ENCODE measurements around the gene LAPTM4A. TPM values are rescaled to one million over a fixed set of nuclear protein-coding genes. Genes with fewer than 3 reads are reported as not detected.

The LAPTM4A gene
- 10 to 100 TPM; 23.4 to 24.4 TPM for total RNA-seq

DNA sequence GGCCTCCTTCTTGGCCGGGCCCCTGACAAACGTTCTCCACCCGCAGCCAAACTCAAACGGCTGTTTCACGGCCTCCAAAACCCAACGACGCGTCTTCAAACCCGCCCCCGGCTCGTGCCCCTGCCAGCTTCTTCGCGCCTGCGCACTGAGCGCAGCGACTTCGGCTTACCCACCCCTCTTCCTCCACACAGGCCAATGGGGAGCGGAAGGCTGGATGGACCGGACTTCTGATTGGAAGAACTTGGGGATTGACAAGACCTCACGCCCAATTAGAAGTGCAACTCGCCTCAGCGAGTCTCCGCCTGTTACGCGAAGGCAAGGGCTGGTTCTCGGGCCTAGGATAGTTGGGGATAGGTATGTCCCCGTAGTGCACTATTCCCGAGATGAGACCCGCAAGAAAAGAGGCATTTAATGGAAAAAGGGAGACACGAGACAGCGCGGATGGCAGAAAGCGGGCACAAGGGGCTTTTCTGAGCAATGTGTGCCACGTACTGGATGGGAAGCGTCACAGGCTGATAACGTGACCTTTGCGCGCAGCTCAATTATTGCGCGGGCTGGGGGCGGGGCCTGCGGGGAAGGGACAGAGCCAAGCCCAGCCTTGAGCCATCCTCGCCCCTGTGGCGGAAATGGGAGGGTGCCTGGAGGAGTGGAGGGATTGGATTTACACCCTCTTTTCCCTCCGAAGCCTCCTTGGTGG, at the start of gene LAPTM4A:
LAPTM4A (minus strand) TSS at position 97 of the 697 bp plus-strand sequence. CDS start 108 bp downstream, outside the sequence.
- CTCF ChIA-PET = interaction anchor here (0.6 to 1.2 kb wide), 3 partner anchors 36 to 274 kb away, joined by 3 to 5 read pairs (median 4); no protein-coding TSS in a partner anchor
- Mint-ChIP-seq H3K27ac (no peak within 1 kb of the TSS), H3K36me3 (ENCODE audit: low read depth) (peaks cover 2% of the 10 kb centered on the region), H3K9me3 (no peaks in the 10 kb centered on the region), H3K27me3 (ENCODE audit: low read depth) (peaks cover 8% of the 10 kb centered on the region), H3K4me3 (no peak within 1 kb of the TSS), H3K4me1 (ENCODE audit: low read depth) (peaks cover 25% of the 10 kb centered on the region)
- DNase-seq = peak; percentile 98
- intact Hi-C loops (cut with micrococcal nuclease) = loop anchor here (1.0 to 5.0 kb wide), 10 partner anchors 47 to 1491 kb away; partner anchors contain the start of genes HS1BP3, LDAH, PUM2 and RDH14

- intact Hi-C loops (cut with micrococcal nuclease) = no loop called here
- H3K4me1 Mint-ChIP-seq (ENCODE audit: low read depth) = no peaks in the 10 kb centered on the region
- no peak for DNase-seq
- peaks cover 14% of the 10 kb centered on the region for H3K27me3 Mint-ChIP-seq (ENCODE audit: low read depth)
- CTCF ChIA-PET = interaction anchor here (1.4 kb wide), 1 partner anchor 85 kb away, joined by 9 read pairs; no protein-coding TSS in a partner anchor
- no peak overlapping the region for H3K4me3 Mint-ChIP-seq
- peaks cover 1% of the 10 kb centered on the region for H3K36me3 Mint-ChIP-seq (ENCODE audit: low read depth)
- no peak overlapping the region for H3K27ac Mint-ChIP-seq
- peaks cover 10% of the 10 kb centered on the region for H3K9me3 Mint-ChIP-seq
Measured at GRCh38 chr2:20100711-20101110, 49.3 kb upstream of the LAPTM4A start.

GRCh38 chr2:20099780-20100179, 48.4 kb upstream of the LAPTM4A start:
- Mint-ChIP-seq H3K36me3 (ENCODE audit: low read depth) (peaks cover 1% of the 10 kb centered on the region), H3K27me3 (ENCODE audit: low read depth) (peaks cover 10% of the 10 kb centered on the region), H3K4me3 (no peak overlapping the region), H3K9me3 (peaks cover 10% of the 10 kb centered on the region), H3K27ac (no peak overlapping the region), H3K4me1 (ENCODE audit: low read depth) (peaks cover 3% of the 10 kb centered on the region)
- CTCF ChIA-PET = interaction anchor here (0.6 to 1.4 kb wide), 2 partner anchors 85 to 322 kb away, joined by 4 to 9 read pairs; no protein-coding TSS in a partner anchor
- intact Hi-C loops (cut with micrococcal nuclease) = loop anchor here (5.0 kb wide), 2 partner anchors 232 to 1347 kb away; no protein-coding TSS in a partner anchor
- no peak for DNase-seq

GRCh38 chr2:20097889-20098714, 46.7 kb upstream of the LAPTM4A start:
- H3K4me1 Mint-ChIP-seq (ENCODE audit: low read depth) = peaks cover 3% of the 10 kb centered on the region
- H3K36me3 Mint-ChIP-seq (ENCODE audit: low read depth) = peaks cover 1% of the 10 kb centered on the region
- H3K4me3 Mint-ChIP-seq = no peak overlapping the region
- H3K27ac Mint-ChIP-seq = no peak overlapping the region
- peaks cover 10% of the 10 kb centered on the region for H3K9me3 Mint-ChIP-seq
- CTCF ChIA-PET = interaction anchor here (0.8 to 1.2 kb wide), 3 partner anchors 9 to 83 kb away, joined by 3 to 12 read pairs (median 4); no protein-coding TSS in a partner anchor
- peaks cover 10% of the 10 kb centered on the region for H3K27me3 Mint-ChIP-seq (ENCODE audit: low read depth)
- intact Hi-C loops (cut with micrococcal nuclease) = loop anchor here (1.0 to 5.0 kb wide), 7 partner anchors 47 to 1346 kb away; partner anchors contain the start of genes LAPTM4A and TTC32
- peak; percentile 88 for DNase-seq

DNA sequence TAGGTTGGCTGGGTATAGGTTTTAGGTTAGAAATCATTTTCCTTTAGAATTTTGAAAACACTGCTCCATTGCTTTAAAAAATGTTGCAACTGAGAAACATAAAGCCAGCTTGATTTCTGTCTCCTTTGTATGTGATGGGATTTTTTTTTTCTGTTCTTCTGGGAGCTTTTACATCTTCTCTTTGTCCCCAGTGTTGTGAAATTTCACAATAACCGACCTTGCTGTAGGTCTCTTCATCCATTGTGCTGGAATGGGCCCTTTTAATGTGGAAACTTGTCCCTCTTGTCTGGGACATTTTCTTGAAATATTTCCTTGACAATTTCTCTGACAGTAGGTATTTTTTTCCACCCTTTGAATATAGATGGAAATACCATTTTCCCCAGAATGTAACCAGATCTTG, 44.0 kb upstream of the LAPTM4A start:
- no peak overlapping the region for H3K4me3 Mint-ChIP-seq
- H3K27ac Mint-ChIP-seq = no peak overlapping the region
- intact Hi-C loops (cut with micrococcal nuclease) = loop anchor here (5.0 kb wide), 2 partner anchors 228 to 1343 kb away; no protein-coding TSS in a partner anchor
- peaks cover 7% of the 10 kb centered on the region for H3K27me3 Mint-ChIP-seq (ENCODE audit: low read depth)
- CTCF ChIA-PET = interaction anchor here (0.6 to 3.2 kb wide), 4 partner anchors 61 to 354 kb away, joined by 3 to 27 read pairs (median 3); no protein-coding TSS in a partner anchor
- H3K9me3 Mint-ChIP-seq = no peaks in the 10 kb centered on the region
- DNase-seq = no peak
- peaks cover 3% of the 10 kb centered on the region for H3K4me1 Mint-ChIP-seq (ENCODE audit: low read depth)
- H3K36me3 Mint-ChIP-seq (ENCODE audit: low read depth) = no peaks in the 10 kb centered on the region

DNA sequence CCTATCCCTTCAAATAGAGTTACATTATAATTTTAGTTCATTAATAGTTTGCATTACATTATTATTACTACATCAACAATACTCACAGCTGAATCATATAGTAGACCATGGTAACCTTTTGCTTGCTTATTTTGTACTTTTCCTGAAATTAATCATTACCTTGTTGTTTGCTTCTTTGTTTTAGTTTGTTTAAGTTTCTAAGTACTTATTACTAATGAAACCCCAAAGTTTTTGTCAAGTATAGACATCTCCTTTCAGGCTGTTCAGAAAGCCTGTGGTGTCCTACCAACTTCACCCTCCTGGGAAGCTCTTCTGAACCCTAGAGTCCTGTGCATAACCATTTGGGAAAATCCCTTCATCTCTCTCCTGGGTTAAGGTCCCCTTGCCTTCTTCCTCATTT, 43.5 kb upstream of the LAPTM4A start:
- H3K4me3 Mint-ChIP-seq = no peak overlapping the region
- intact Hi-C loops (cut with micrococcal nuclease) = loop anchor here (5.0 kb wide), 2 partner anchors 228 to 1343 kb away; no protein-coding TSS in a partner anchor
- no peak overlapping the region for H3K27ac Mint-ChIP-seq
- H3K4me1 Mint-ChIP-seq (ENCODE audit: low read depth) = peaks cover 3% of the 10 kb centered on the region
- H3K9me3 Mint-ChIP-seq = no peaks in the 10 kb centered on the region
- H3K27me3 Mint-ChIP-seq (ENCODE audit: low read depth) = peaks cover 7% of the 10 kb centered on the region
- H3K36me3 Mint-ChIP-seq (ENCODE audit: low read depth) = no peaks in the 10 kb centered on the region
- DNase-seq = no peak
- CTCF ChIA-PET = interaction anchor here (0.7 to 3.2 kb wide), 4 partner anchors 44 to 139 kb away, joined by 3 to 27 read pairs (median 3); partner anchors contain the start of gene LAPTM4A

- Mint-ChIP-seq H3K4me3 (no peak overlapping the region), H3K9me3 (no peaks in the 10 kb centered on the region), H3K36me3 (ENCODE audit: low read depth) (no peaks in the 10 kb centered on the region), H3K27ac (no peak overlapping the region), H3K4me1 (ENCODE audit: low read depth) (peaks cover 3% of the 10 kb centered on the region), H3K27me3 (ENCODE audit: low read depth) (peaks cover 7% of the 10 kb centered on the region)
- DNase-seq = no peak
- CTCF ChIA-PET = interaction anchor here (0.6 to 3.2 kb wide), 5 partner anchors 13 to 219 kb away, joined by 3 to 27 read pairs (median 3); partner anchors contain the start of gene LAPTM4A
- intact Hi-C loops (cut with micrococcal nuclease) = no loop called here
Measured at GRCh38 chr2:20094142-20094755, 42.8 kb upstream of the LAPTM4A start.

GRCh38 chr2:20093263-20094141, 42.1 kb upstream of the LAPTM4A start:
- Mint-ChIP-seq H3K27ac (no peak overlapping the region), H3K27me3 (ENCODE audit: low read depth) (peaks cover 7% of the 10 kb centered on the region), H3K9me3 (no peaks in the 10 kb centered on the region), H3K4me1 (ENCODE audit: low read depth) (peaks cover 3% of the 10 kb centered on the region), H3K36me3 (ENCODE audit: low read depth) (no peaks in the 10 kb centered on the region), H3K4me3 (no peak overlapping the region)
- intact Hi-C loops (cut with micrococcal nuclease) = no loop called here
- CTCF ChIA-PET = interaction anchor here (1.4 to 3.2 kb wide), 2 partner anchors 14 to 78 kb away, joined by 3 to 27 read pairs; no protein-coding TSS in a partner anchor
- DNase-seq = peak; percentile 28

DNA sequence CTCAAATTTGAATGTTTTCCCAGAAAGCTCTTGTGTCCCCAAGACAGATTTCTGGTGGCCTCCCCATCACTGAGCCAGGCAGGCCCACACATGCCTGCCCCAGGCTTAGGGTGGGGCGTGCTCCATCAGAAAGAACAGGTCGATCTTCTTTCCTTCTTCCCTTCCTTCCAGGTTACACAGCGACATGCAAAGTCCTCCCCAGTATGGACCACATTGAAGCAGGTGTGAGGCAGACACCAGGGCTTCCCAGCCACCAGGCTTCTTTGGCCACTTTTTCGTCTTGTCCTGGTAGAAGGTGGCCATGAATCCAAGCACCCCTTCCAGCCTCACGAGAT, 41.4 kb upstream of the LAPTM4A start:
- Mint-ChIP-seq H3K4me1 (ENCODE audit: low read depth) (peaks cover 3% of the 10 kb centered on the region), H3K27ac (no peak overlapping the region), H3K9me3 (no peaks in the 10 kb centered on the region), H3K4me3 (no peak overlapping the region), H3K36me3 (ENCODE audit: low read depth) (no peaks in the 10 kb centered on the region), H3K27me3 (ENCODE audit: low read depth) (peaks cover 6% of the 10 kb centered on the region)
- intact Hi-C loops (cut with micrococcal nuclease) = no loop called here
- DNase-seq = no peak
- CTCF ChIA-PET = no interaction called here

DNA sequence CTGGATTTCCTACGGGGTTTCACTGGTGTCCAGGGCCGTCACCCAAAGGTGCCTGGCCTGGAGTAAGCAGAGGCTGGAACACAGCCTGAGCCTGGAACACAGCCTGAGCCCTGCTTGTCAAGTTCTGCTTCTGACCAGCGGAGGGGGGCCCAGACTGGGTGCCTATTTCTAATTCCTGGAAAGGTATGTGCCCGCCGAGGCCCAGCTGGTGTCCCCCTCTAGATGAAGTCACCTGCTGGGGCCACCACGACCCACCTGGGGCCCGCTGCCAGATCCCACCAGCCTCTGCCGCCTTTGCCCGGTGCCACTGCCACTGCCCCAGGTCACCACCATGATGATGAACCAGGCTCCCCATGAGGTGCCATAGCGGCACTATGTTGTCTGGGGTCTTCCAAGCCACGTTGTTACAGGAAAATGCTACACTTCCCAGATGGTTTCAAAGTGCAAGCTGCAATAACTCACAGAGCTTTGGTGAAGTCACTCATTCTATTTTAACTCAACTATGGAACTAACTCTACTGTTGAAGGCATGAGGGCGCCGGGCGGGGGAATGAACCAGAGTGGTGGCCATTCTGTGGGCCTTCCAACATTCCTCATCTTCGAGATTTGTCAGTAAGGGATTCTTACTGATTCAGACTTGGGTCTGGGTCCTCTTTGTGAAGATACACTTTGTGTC, 40.9 kb upstream of the LAPTM4A start:
- Mint-ChIP-seq H3K36me3 (ENCODE audit: low read depth) (no peaks in the 10 kb centered on the region), H3K4me1 (ENCODE audit: low read depth) (peaks cover 3% of the 10 kb centered on the region), H3K27me3 (ENCODE audit: low read depth) (peaks cover 6% of the 10 kb centered on the region), H3K4me3 (no peak overlapping the region), H3K9me3 (no peaks in the 10 kb centered on the region), H3K27ac (no peak overlapping the region)
- CTCF ChIA-PET = no interaction called here
- intact Hi-C loops (cut with micrococcal nuclease) = no loop called here
- no peak for DNase-seq

All from activated naive CD4-positive, alpha-beta T cell treated with anti-CD3 and anti-CD28 coated beads for 36 hours (primary cell).